Measurements from ENCODE around the gene TBC1D9.

GRCh38 chr4:140652601-140653000, 103.6 kb downstream of the TBC1D9 start:
- no peak for TF ChIP-seq POLR2A (IDR thresholded peaks at IDR 0.05)
- TF ChIP-seq, protein P1, sequence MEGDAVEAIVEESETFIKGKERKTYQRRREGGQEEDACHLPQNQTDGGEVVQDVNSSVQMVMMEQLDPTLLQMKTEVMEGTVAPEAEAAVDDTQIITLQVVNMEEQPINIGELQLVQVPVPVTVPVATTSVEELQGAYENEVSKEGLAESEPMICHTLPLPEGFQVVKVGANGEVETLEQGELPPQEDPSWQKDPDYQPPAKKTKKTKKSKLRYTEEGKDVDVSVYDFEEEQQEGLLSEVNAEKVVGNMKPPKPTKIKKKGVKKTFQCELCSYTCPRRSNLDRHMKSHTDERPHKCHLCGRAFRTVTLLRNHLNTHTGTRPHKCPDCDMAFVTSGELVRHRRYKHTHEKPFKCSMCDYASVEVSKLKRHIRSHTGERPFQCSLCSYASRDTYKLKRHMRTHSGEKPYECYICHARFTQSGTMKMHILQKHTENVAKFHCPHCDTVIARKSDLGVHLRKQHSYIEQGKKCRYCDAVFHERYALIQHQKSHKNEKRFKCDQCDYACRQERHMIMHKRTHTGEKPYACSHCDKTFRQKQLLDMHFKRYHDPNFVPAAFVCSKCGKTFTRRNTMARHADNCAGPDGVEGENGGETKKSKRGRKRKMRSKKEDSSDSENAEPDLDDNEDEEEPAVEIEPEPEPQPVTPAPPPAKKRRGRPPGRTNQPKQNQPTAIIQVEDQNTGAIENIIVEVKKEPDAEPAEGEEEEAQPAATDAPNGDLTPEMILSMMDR (IDR thresholded peaks at IDR 0.05) = no peak
